Heart left ventricle (tissue), 13 donors: ENCODE data around the gene ERCC6L2.

Experiments used
- POLR2A ChIP-seq, 2 donors: fragments of 450-650 bp; IDR thresholded peaks; one replicate each; pipeline ENCODE4 v1.6.1; 2017; ENCODE audit warnings: antibody characterized with exemption in 2 of 2, mild to moderate bottlenecking in 2 of 2, moderate library complexity in 2 of 2
- TF ChIP-seq, protein P1 (sequence below), 12 donors: fragments of 200-600 bp; sonication (generic) in 4 of 12; IDR thresholded peaks; one replicate each; pipeline versions ENCODE4 v1.5.0 to v1.8.0; 2018 to 2022; ENCODE audit warnings: antibody characterized with exemption in 12 of 12, mild to moderate bottlenecking in 5 of 12
- donor health status: ischemic (EF 13 %, LVEDD 7.1; RV severe dilation, severe dysfunction).
- donor health status: DM: no; HTN: yes; CAD: no.
- donor health status: DM: no; HTN: no; CAD: no.
- donor health status: ischemic (EF 25% LVEDD 6.9; RV normal size, moderate dysfunction).
- donor health status: ischemic (EF 25% LVEDD 5.7; RV mildly dilated, moderate dysfunction).
- donor health status: ischemic (EF 35%, LVEDD 5.7; RV mildly dilated, moderate dysfunction).
- donor health status: nonischemic (EF 11% LVEDD 7.7; RV severe dilation, severe dysfunction).
- donor health status: DM: yes; HTN: yes; CAD: no.
- donor health status: PGD.
- donor health status: ischemic (EF 29% LVEDD 5.4; RV normal size, mild dysfunction).
- donor health status: nonischemic (EF 23%, LVEDD 6.1; RV moderate dilation, normal function).

DNA sequence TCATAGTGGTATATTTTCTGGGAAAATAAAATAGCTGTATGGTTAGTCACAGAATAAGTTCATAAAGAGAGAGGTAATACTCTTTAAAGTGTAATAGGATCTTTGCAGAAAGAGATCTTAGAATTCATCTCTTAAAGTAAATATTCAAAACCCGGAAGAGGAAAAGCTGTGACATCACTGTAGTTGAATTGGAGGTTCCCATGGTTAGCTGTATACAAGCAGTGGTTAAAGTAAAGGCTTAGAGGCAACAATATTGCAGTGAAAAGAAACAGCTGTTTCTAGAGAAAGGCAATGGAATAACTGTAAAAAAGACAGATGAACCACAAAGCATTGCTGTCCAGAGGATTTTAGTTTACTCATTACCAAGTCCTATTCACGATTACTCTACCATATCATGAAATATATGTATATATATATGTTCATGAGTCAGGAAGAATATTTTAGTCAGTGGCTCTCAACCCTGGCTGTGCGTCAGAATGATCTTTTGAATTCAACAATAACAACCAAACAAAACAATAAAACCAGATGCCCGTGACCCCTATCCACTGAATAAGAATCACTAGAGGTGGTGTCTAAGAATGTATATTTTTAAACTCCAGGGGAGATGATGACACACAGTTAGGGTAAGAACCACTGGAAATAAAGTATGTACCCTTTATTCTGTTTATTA lies 4.7 kb downstream of the ERCC6L2 start:
- TF ChIP-seq, protein P1, sequence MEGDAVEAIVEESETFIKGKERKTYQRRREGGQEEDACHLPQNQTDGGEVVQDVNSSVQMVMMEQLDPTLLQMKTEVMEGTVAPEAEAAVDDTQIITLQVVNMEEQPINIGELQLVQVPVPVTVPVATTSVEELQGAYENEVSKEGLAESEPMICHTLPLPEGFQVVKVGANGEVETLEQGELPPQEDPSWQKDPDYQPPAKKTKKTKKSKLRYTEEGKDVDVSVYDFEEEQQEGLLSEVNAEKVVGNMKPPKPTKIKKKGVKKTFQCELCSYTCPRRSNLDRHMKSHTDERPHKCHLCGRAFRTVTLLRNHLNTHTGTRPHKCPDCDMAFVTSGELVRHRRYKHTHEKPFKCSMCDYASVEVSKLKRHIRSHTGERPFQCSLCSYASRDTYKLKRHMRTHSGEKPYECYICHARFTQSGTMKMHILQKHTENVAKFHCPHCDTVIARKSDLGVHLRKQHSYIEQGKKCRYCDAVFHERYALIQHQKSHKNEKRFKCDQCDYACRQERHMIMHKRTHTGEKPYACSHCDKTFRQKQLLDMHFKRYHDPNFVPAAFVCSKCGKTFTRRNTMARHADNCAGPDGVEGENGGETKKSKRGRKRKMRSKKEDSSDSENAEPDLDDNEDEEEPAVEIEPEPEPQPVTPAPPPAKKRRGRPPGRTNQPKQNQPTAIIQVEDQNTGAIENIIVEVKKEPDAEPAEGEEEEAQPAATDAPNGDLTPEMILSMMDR (IDR thresholded peaks at IDR 0.05) = no peak
- no peak for TF ChIP-seq POLR2A (IDR thresholded peaks at IDR 0.05)
